Stomach (tissue), 9 donors: Measurements from ENCODE around the gene PCDHA6. TPM values are rescaled to one million over a fixed set of nuclear protein-coding genes. Genes with fewer than 3 reads are reported as not detected.

Experiments used
- DNase-seq, 2 donors: peaks; one replicate each; pipeline versions ENCODE4 v3.0.0 to v3.0.0-alpha.2; 2013 to 2019
- H3K27ac ChIP-seq, 5 donors: fragments of 200-600 bp in 4 of 5; sonication (generic) in 4 of 5; one replicate each; pipeline ENCODE4 v1.5.1; 2013 to 2019; ENCODE audit warnings: mild to moderate bottlenecking in 1 of 5, moderate library complexity in 1 of 5
- H3K27me3 ChIP-seq, 3 donors: fragments of 200-600 bp; sonication (generic); one replicate each; pipeline ENCODE4 v1.5.1; 2017 to 2019; ENCODE audit warnings: mixed run types in 1 of 3
- H3K36me3 ChIP-seq, 4 donors: fragments of 200-600 bp; sonication (generic); 1 replicate in 3 of 4; 2 replicates in 1 of 4; pipeline ENCODE4 v1.5.1; 2016 to 2019
- H3K4me1 ChIP-seq, 4 donors: fragments of 200-600 bp; sonication (generic); one replicate each; pipeline ENCODE4 v1.5.1; 2016 to 2019
- H3K4me3 ChIP-seq, 4 donors: fragments of 200-600 bp; sonication (generic) in 3 of 4; one replicate each; pipeline ENCODE4 v1.5.1; 2016 to 2019; ENCODE audit warnings: mild to moderate bottlenecking in 1 of 4
- H3K9me3 ChIP-seq, 4 donors: fragments of 200-600 bp; sonication (generic); one replicate each; pipeline ENCODE4 v1.5.1; 2016 to 2019
- EP300 ChIP-seq: sonication (generic); formaldehyde crosslinking; IDR thresholded peaks from one replicate; pipeline ENCODE4 v1.6.1; 2017; ENCODE audit warnings: antibody characterized with exemption
- POLR2A ChIP-seq, 4 donors: fragments of 450-650 bp; IDR thresholded peaks; one replicate each; pipeline ENCODE4 v1.6.1; 2016; ENCODE audit warnings: antibody characterized with exemption in 4 of 4, control low read depth in 2 of 4, mild to moderate bottlenecking in 1 of 4, moderate library complexity in 1 of 4
- POLR2AphosphoS5 ChIP-seq, 3 donors: sonication (generic); formaldehyde crosslinking; IDR thresholded peaks; one replicate each; pipeline ENCODE4 v1.6.1; 2016; ENCODE audit warnings: antibody characterized with exemption in 3 of 3
- WGBS, 5 donors: extraction: QIAGEN DNeasy Blood & Tissue Kit in 3 of 5; methylation state at CpG; one replicate each; pipeline versions ENCODE4 v1.1.5 to v1.1.7; 2013 to 2018; 5-methylcytosine and 5-hydroxymethylcytosine counted together
- intact Hi-C: fragments of 100-400 bp; cut with DNase I; formaldehyde crosslinking; loops from one replicate; pipeline ENCODE4 v1.15.1; 2023; ENCODE audit warnings: low total_unique reads
- polyA plus RNA-seq, 3 donors: library from polyadenylated mRNA; stranded (reverse); fragments of 200-250 nt; gene quantifications; one replicate each; pipeline ENCODE4 v1.2.3, GENCODE V29; 2013
- total RNA-seq, 5 donors: library from RNA; depleted of rRNA; stranded (reverse); fragments of >200 nt; gene quantifications; one replicate each; pipeline versions ENCODE4 v1.1.0 to v1.2.3, GENCODE V29; 2014 to 2016
- TF ChIP-seq, protein P1 (sequence below), 7 experiments: fragments of 450-650 bp in 4 of 7; fragments of 200-600 bp in 3 of 7; sonication (generic) in 3 of 7; IDR thresholded peaks; one replicate each; pipeline ENCODE4 v1.5.1; 2016 to 2019; ENCODE audit warnings: antibody characterized with exemption in 7 of 7, control low read depth in 2 of 7, mild to moderate bottlenecking in 1 of 7
- donor health status: healthy with polysubstance abuse.
- donor health status: Bipolar disorder and iron deficiency.
- donor health status: healthy.

PCDHA6 gene
- total and polyA plus RNA-seq, 8 donors: 0.06 to 1.2 (median 0.18) TPM; not detected in 3

DNA sequence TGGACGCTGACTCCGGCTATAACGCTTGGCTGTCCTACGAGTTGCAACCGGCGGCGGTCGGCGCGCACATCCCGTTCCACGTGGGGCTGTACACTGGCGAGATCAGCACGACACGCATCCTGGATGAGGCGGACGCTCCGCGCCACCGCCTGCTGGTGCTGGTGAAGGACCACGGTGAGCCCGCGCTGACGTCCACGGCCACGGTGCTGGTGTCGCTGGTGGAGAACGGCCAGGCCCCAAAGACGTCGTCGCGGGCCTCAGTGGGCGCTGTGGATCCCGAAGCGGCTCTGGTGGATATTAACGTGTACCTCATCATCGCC, 49.5 kb downstream of the PCDHA6 start:
- Histone ChIP-seq H3K9me3 (peaks cover 10 to 62% (median 56%) of the 10 kb centered on the region in 4 donors), H3K36me3 (no peaks in the 10 kb centered on the region), H3K27ac (no peak overlapping the region), H3K4me3 (no peak overlapping the region), H3K27me3 (peaks cover 0 to 60% (median 8%) of the 10 kb centered on the region in 3 donors), H3K4me1 (no peaks in the 10 kb centered on the region)
- no peak for TF ChIP-seq POLR2AphosphoS5 (IDR thresholded peaks at IDR 0.05)
- TF ChIP-seq, protein P1, sequence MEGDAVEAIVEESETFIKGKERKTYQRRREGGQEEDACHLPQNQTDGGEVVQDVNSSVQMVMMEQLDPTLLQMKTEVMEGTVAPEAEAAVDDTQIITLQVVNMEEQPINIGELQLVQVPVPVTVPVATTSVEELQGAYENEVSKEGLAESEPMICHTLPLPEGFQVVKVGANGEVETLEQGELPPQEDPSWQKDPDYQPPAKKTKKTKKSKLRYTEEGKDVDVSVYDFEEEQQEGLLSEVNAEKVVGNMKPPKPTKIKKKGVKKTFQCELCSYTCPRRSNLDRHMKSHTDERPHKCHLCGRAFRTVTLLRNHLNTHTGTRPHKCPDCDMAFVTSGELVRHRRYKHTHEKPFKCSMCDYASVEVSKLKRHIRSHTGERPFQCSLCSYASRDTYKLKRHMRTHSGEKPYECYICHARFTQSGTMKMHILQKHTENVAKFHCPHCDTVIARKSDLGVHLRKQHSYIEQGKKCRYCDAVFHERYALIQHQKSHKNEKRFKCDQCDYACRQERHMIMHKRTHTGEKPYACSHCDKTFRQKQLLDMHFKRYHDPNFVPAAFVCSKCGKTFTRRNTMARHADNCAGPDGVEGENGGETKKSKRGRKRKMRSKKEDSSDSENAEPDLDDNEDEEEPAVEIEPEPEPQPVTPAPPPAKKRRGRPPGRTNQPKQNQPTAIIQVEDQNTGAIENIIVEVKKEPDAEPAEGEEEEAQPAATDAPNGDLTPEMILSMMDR (IDR thresholded peaks at IDR 0.05): no peak
- TF ChIP-seq POLR2A (IDR thresholded peaks at IDR 0.05): no peak
- no peak for TF ChIP-seq EP300
- intact Hi-C loops: no loop called here
- 48 to 68% (median 52%) methylated on average over 4 to 37 of the region's 37 CpGs for WGBS, 5 donors
- no peak for DNase-seq

Other genes with a start within 250 kb of the PCDHA6 start
- 10 to 100 TPM in 4 of 5 donors, 1 to 10 TPM in 1; 8.5 to 99.8 (median 23.9) TPM for gene CD14, start 194.8 kb upstream of the PCDHA6 start, total RNA-seq
- gene CD14, start 194.8 kb upstream of the PCDHA6 start, polyA plus RNA-seq: 10 to 100 TPM; 17.0 to 45.6 (median 35.0) TPM
- gene TMCO6, start 188.5 kb upstream of the PCDHA6 start, total RNA-seq: 10 to 100 TPM in 2 of 5 donors, 1 to 10 TPM in 3; 4.0 to 40.8 (median 7.0) TPM
- gene TMCO6, start 188.5 kb upstream of the PCDHA6 start, polyA plus RNA-seq: 10 to 100 TPM in 1 of 3 donors, 1 to 10 TPM in 2; 6.8 to 15.5 (median 7.9) TPM
- 100 to 1,000 TPM in 1 of 5 donors, 10 to 100 TPM in 4; 28.6 to 171 (median 42.3) TPM for gene NDUFA2, start 180.3 kb upstream of the PCDHA6 start, total RNA-seq
- 100 to 1,000 TPM; 266 to 271 (median 271) TPM for gene NDUFA2, start 180.3 kb upstream of the PCDHA6 start, polyA plus RNA-seq
- gene IK, start 180.1 kb upstream of the PCDHA6 start, total RNA-seq: 100 to 1,000 TPM in 1 of 5 donors, 10 to 100 TPM in 4; 69.4 to 155 (median 73.3) TPM
- gene IK, start 180.1 kb upstream of the PCDHA6 start, polyA plus RNA-seq: 10 to 100 TPM; 53.1 to 68.7 (median 61.4) TPM
- gene WDR55, start 163.1 kb upstream of the PCDHA6 start, total RNA-seq: 10 to 100 TPM; 20.7 to 51.0 (median 31.0) TPM
- 10 to 100 TPM; 13.8 to 19.6 (median 17.8) TPM for gene WDR55, start 163.1 kb upstream of the PCDHA6 start, polyA plus RNA-seq
- 1 to 10 TPM in 2 of 5 donors, not detected in 3; 1.4 to 6.4 TPM for gene DND1, start 154.4 kb upstream of the PCDHA6 start, total RNA-seq
- 1 to 10 TPM in 1 of 3 donors, under 1 TPM in 1, not detected in 1; 0.50 to 1.5 TPM for gene DND1, start 154.4 kb upstream of the PCDHA6 start, polyA plus RNA-seq
- gene HARS1, start 136.6 kb upstream of the PCDHA6 start, total RNA-seq: 100 to 1,000 TPM in 1 of 5 donors, 10 to 100 TPM in 4; 22.9 to 117 (median 50.3) TPM
- gene HARS1, start 136.6 kb upstream of the PCDHA6 start, polyA plus RNA-seq: 10 to 100 TPM; 46.1 to 53.4 (median 51.3) TPM
- gene HARS2, start 136.5 kb upstream of the PCDHA6 start, total RNA-seq: 100 to 1,000 TPM in 1 of 5 donors, 10 to 100 TPM in 4; 37.5 to 155 (median 58.5) TPM
- gene HARS2, start 136.5 kb upstream of the PCDHA6 start, polyA plus RNA-seq: 10 to 100 TPM; 13.1 to 17.9 (median 17.4) TPM
- gene ZMAT2, start 127.5 kb upstream of the PCDHA6 start, total RNA-seq: 100 to 1,000 TPM in 1 of 5 donors, 10 to 100 TPM in 4; 30.7 to 143 (median 44.8) TPM
- 10 to 100 TPM; 48.9 to 90.6 (median 58.2) TPM for gene ZMAT2, start 127.5 kb upstream of the PCDHA6 start, polyA plus RNA-seq
- gene PCDHA1, start 41.8 kb upstream of the PCDHA6 start, total RNA-seq: under 1 TPM in 1 of 5 donors, not detected in 4; 0.37 TPM
- gene PCDHA1, start 41.8 kb upstream of the PCDHA6 start, polyA plus RNA-seq: not detected
- 1 to 10 TPM in 1 of 5 donors, under 1 TPM in 1, not detected in 3; 0.55 to 1.7 TPM for gene PCDHA2, start 33.1 kb upstream of the PCDHA6 start, total RNA-seq
- gene PCDHA2, start 33.1 kb upstream of the PCDHA6 start, polyA plus RNA-seq: not detected
- gene PCDHA3, start 26.9 kb upstream of the PCDHA6 start, total RNA-seq: 1 to 10 TPM in 1 of 5 donors, under 1 TPM in 2, not detected in 2; under 0.01 to 1.2 (median 0.55) TPM
- under 1 TPM in 2 of 3 donors, not detected in 1; 0.06 to 0.08 TPM for gene PCDHA3, start 26.9 kb upstream of the PCDHA6 start, polyA plus RNA-seq
- gene PCDHA4, start 20.9 kb upstream of the PCDHA6 start, total RNA-seq: 1 to 10 TPM in 4 of 5 donors, not detected in 1; 1.0 to 2.6 (median 1.5) TPM
- gene PCDHA4, start 20.9 kb upstream of the PCDHA6 start, polyA plus RNA-seq: under 1 TPM in 2 of 3 donors, not detected in 1; 0.08 to 0.25 TPM
- gene PCDHA5, start 6.3 kb upstream of the PCDHA6 start, total RNA-seq: 10 to 100 TPM in 1 of 5 donors, not detected in 4; 21.9 TPM
- under 1 TPM in 2 of 3 donors, not detected in 1; 0.12 to 0.13 TPM for gene PCDHA5, start 6.3 kb upstream of the PCDHA6 start, polyA plus RNA-seq
- 1 to 10 TPM in 1 of 5 donors, under 1 TPM in 1, not detected in 3; 0.92 to 1.4 TPM for gene PCDHA7, start 6.3 kb downstream of the PCDHA6 start, total RNA-seq
- under 1 TPM in 1 of 3 donors, not detected in 2; 0.18 TPM for gene PCDHA7, start 6.3 kb downstream of the PCDHA6 start, polyA plus RNA-seq
- gene PCDHA8, start 13.2 kb downstream of the PCDHA6 start, total RNA-seq: under 1 TPM in 2 of 5 donors, not detected in 3; 0.18 to 0.29 TPM
- not detected for gene PCDHA8, start 13.2 kb downstream of the PCDHA6 start, polyA plus RNA-seq
- 1 to 10 TPM in 1 of 5 donors, under 1 TPM in 2, not detected in 2; 0.45 to 3.3 (median 0.73) TPM for gene PCDHA9, start 20.4 kb downstream of the PCDHA6 start, total RNA-seq
- under 1 TPM in 1 of 3 donors, not detected in 2; 0.03 TPM for gene PCDHA9, start 20.4 kb downstream of the PCDHA6 start, polyA plus RNA-seq
- gene PCDHA10, start 27.9 kb downstream of the PCDHA6 start, total RNA-seq: 10 to 100 TPM in 2 of 5 donors, 1 to 10 TPM in 1, under 1 TPM in 2; under 0.01 to 26.3 (median 2.0) TPM
- under 1 TPM in 2 of 3 donors, not detected in 1; 0.03 to 0.12 TPM for gene PCDHA10, start 27.9 kb downstream of the PCDHA6 start, polyA plus RNA-seq
- 1 to 10 TPM in 1 of 5 donors, under 1 TPM in 1, not detected in 3; 0.45 to 1.1 TPM for gene PCDHA11, start 41.0 kb downstream of the PCDHA6 start, total RNA-seq
- under 1 TPM in 2 of 3 donors, not detected in 1; 0.03 to 0.19 TPM for gene PCDHA11, start 41.0 kb downstream of the PCDHA6 start, polyA plus RNA-seq
- gene PCDHA12, start 47.3 kb downstream of the PCDHA6 start, total RNA-seq: 1 to 10 TPM in 1 of 5 donors, under 1 TPM in 1, not detected in 3; 0.55 to 2.2 TPM
- under 1 TPM in 1 of 3 donors, not detected in 2; 0.05 TPM for gene PCDHA12, start 47.3 kb downstream of the PCDHA6 start, polyA plus RNA-seq
- 1 to 10 TPM in 2 of 5 donors, under 1 TPM in 2, not detected in 1; 0.14 to 4.3 (median 1.2) TPM for gene PCDHA13, start 54.2 kb downstream of the PCDHA6 start, total RNA-seq
- under 1 TPM in 1 of 3 donors, not detected in 2; 0.61 TPM for gene PCDHA13, start 54.2 kb downstream of the PCDHA6 start, polyA plus RNA-seq
- under 1 TPM in 1 of 5 donors, not detected in 4; 0.55 TPM for gene PCDHAC1, start 98.3 kb downstream of the PCDHA6 start, total RNA-seq
- under 1 TPM in 2 of 3 donors, not detected in 1; 0.03 to 0.15 TPM for gene PCDHAC1, start 98.3 kb downstream of the PCDHA6 start, polyA plus RNA-seq
- 1 to 10 TPM in 2 of 5 donors, under 1 TPM in 1, not detected in 2; 0.58 to 4.2 (median 2.6) TPM for gene PCDHAC2, start 138.5 kb downstream of the PCDHA6 start, total RNA-seq
- gene PCDHAC2, start 138.5 kb downstream of the PCDHA6 start, polyA plus RNA-seq: under 1 TPM in 2 of 3 donors, not detected in 1; 0.05 to 0.19 TPM
- gene PCDHB1, start 223.4 kb downstream of the PCDHA6 start, total RNA-seq: under 1 TPM in 2 of 5 donors, not detected in 3; under 0.01 to 0.37 TPM
- under 1 TPM in 1 of 3 donors, not detected in 2; 0.03 TPM for gene PCDHB1, start 223.4 kb downstream of the PCDHA6 start, polyA plus RNA-seq